ENCODE measurements around the gene TMPRSS4. TPM values are rescaled to one million over a fixed set of nuclear protein-coding genes. Genes with fewer than 3 reads are reported as not detected.

Gene TMPRSS4
- total RNA-seq, 5 donors from 2014 or later (not counting 1 experiment from before 2014, with no cell fraction given) = 0.51 to 0.66 TPM; not detected in 3

GRCh38 chr11:118073554-118073953, 3.3 kb upstream of the TMPRSS4 start:
- DNase-seq (no peak), ATAC-seq (replicated peaks in 1 of 4) (no peak)
- Histone ChIP-seq H3K4me3 (ENCODE audit: control insufficient read depth in 1 of 2, extremely low read depth in 1 of 2, low read length in 1 of 2) (no peak overlapping the region), H3K9me3 (no peaks in the 10 kb centered on the region), H3K27me3 (replicated peaks in 1 of 2; ENCODE audit: control insufficient read depth in 2 of 2, extremely low read depth in 1 of 2, insufficient read depth in 2 of 2, low read length in 1 of 2) (peaks cover 0 to 29% of the 10 kb centered on the region in 2 experiments), H3K27ac (ENCODE audit: low read length) (no peak overlapping the region), H3K36me3 (ENCODE audit: control insufficient read depth in 2 of 2, extremely low read depth in 1 of 2, insufficient read depth in 1 of 2, low read length in 1 of 2) (no peaks in the 10 kb centered on the region), H3K4me1 (ENCODE audit: control insufficient read depth in 1 of 2, extremely low read depth in 1 of 2, insufficient read depth in 2 of 2, low read length in 2 of 2) (peaks cover 0 to 10% of the 10 kb centered on the region in 2 experiments)
- POLR2A ChIA-PET = no interaction called here
- no CpG with 5 or more reads among the region's 9 CpGs for WGBS (ENCODE audit: insufficient coverage)
- no peak overlapping the region for H3K27ac Mint-ChIP-seq
- CTCF ChIA-PET = no interaction called here
- H3K4me3 Mint-ChIP-seq = no peak overlapping the region
- no peaks in the 10 kb centered on the region for H3K9me3 Mint-ChIP-seq
- peaks cover 0 to 3% (median 0%) of the 10 kb centered on the region in 3 donors for H3K4me1 Mint-ChIP-seq
- H3K27me3 Mint-ChIP-seq = peaks cover 8 to 15% of the 10 kb centered on the region in 2 donors
- H3K36me3 Mint-ChIP-seq = no peaks in the 10 kb centered on the region

- Histone ChIP-seq H3K27ac (ENCODE audit: low read length) (no peak overlapping the region), H3K36me3 (ENCODE audit: control insufficient read depth in 2 of 2, extremely low read depth in 1 of 2, insufficient read depth in 1 of 2, low read length in 1 of 2) (no peaks in the 10 kb centered on the region), H3K27me3 (replicated peaks in 1 of 2; ENCODE audit: control insufficient read depth in 2 of 2, extremely low read depth in 1 of 2, insufficient read depth in 2 of 2, low read length in 1 of 2) (peaks cover 0 to 35% of the 10 kb centered on the region in 2 experiments), H3K9me3 (no peaks in the 10 kb centered on the region), H3K4me3 (ENCODE audit: control insufficient read depth in 1 of 2, extremely low read depth in 1 of 2, low read length in 1 of 2) (no peak overlapping the region), H3K4me1 (ENCODE audit: control insufficient read depth in 1 of 2, extremely low read depth in 1 of 2, insufficient read depth in 2 of 2, low read length in 2 of 2) (peaks cover 0 to 17% of the 10 kb centered on the region in 2 experiments)
- WGBS (ENCODE audit: insufficient coverage) = 80% methylated on average over 10 of the region's 11 CpGs
- no peak overlapping the region for H3K27ac Mint-ChIP-seq
- H3K4me3 Mint-ChIP-seq = no peak overlapping the region
- no peaks in the 10 kb centered on the region for H3K9me3 Mint-ChIP-seq
- no peaks in the 10 kb centered on the region for H3K36me3 Mint-ChIP-seq
- CTCF ChIA-PET = no interaction called here
- peaks cover 6 to 15% of the 10 kb centered on the region in 2 donors for H3K27me3 Mint-ChIP-seq
- ATAC-seq (replicated peaks in 1 of 4) (no peak), DNase-seq (no peak)
- POLR2A ChIA-PET = no interaction called here
- peaks cover 0 to 3% (median 0%) of the 10 kb centered on the region in 3 donors for H3K4me1 Mint-ChIP-seq
Measured at GRCh38 chr11:118074091-118074685, 2.7 kb upstream of the TMPRSS4 start.

GRCh38 chr11:118074785-118075184, 2.1 kb upstream of the TMPRSS4 start:
- WGBS (ENCODE audit: insufficient coverage) = 31% methylated on average over 2 of the region's 2 CpGs
- Histone ChIP-seq H3K27ac (ENCODE audit: low read length) (no peak overlapping the region), H3K36me3 (ENCODE audit: control insufficient read depth in 2 of 2, extremely low read depth in 1 of 2, insufficient read depth in 1 of 2, low read length in 1 of 2) (no peaks in the 10 kb centered on the region), H3K27me3 (replicated peaks in 1 of 2; ENCODE audit: control insufficient read depth in 2 of 2, extremely low read depth in 1 of 2, insufficient read depth in 2 of 2, low read length in 1 of 2) (peaks cover 0 to 41% of the 10 kb centered on the region in 2 experiments), H3K4me3 (ENCODE audit: control insufficient read depth in 1 of 2, extremely low read depth in 1 of 2, low read length in 1 of 2) (no peak overlapping the region), H3K4me1 (ENCODE audit: control insufficient read depth in 1 of 2, extremely low read depth in 1 of 2, insufficient read depth in 2 of 2, low read length in 2 of 2) (peaks cover 0 to 23% of the 10 kb centered on the region in 2 experiments), H3K9me3 (no peaks in the 10 kb centered on the region)
- peaks cover 3 to 15% of the 10 kb centered on the region in 2 donors for H3K27me3 Mint-ChIP-seq
- DNase-seq = no peak
- H3K9me3 Mint-ChIP-seq = no peaks in the 10 kb centered on the region
- CTCF ChIA-PET = no interaction called here
- H3K36me3 Mint-ChIP-seq = no peaks in the 10 kb centered on the region
- H3K4me1 Mint-ChIP-seq = peaks cover 0 to 7% (median 0%) of the 10 kb centered on the region in 3 donors
- no peak for ATAC-seq (replicated peaks in 1 of 4)
- no peak overlapping the region for H3K27ac Mint-ChIP-seq
- no peak overlapping the region for H3K4me3 Mint-ChIP-seq
- POLR2A ChIA-PET = no interaction called here

- peaks cover 0 to 7% (median under 1%) of the 10 kb centered on the region in 3 donors for H3K4me1 Mint-ChIP-seq
- no peaks in the 10 kb centered on the region for H3K36me3 Mint-ChIP-seq
- H3K27me3 ChIP-seq (replicated peaks in 1 of 2; ENCODE audit: control insufficient read depth in 2 of 2, extremely low read depth in 1 of 2, insufficient read depth in 2 of 2, low read length in 1 of 2) = peaks cover 0 to 40% of the 10 kb centered on the region in 2 experiments
- ChIA-PET POLR2A (no interaction called here), CTCF (no interaction called here)
- H3K4me3 ChIP-seq (ENCODE audit: control insufficient read depth in 1 of 2, extremely low read depth in 1 of 2, low read length in 1 of 2) = no peak overlapping the region
- ATAC-seq (replicated peaks in 1 of 4) = no peak
- H3K9me3 Mint-ChIP-seq = no peaks in the 10 kb centered on the region
- no peak overlapping the region for H3K27ac ChIP-seq (ENCODE audit: low read length)
- DNase-seq = no peak
- H3K36me3 ChIP-seq (ENCODE audit: control insufficient read depth in 2 of 2, extremely low read depth in 1 of 2, insufficient read depth in 1 of 2, low read length in 1 of 2) = no peaks in the 10 kb centered on the region
- H3K27me3 Mint-ChIP-seq = peaks cover 2 to 15% of the 10 kb centered on the region in 2 donors
- 85% methylated on average over 3 of the region's 5 CpGs for WGBS (ENCODE audit: insufficient coverage)
- H3K9me3 ChIP-seq = no peaks in the 10 kb centered on the region
- peaks cover 0 to 24% of the 10 kb centered on the region in 2 experiments for H3K4me1 ChIP-seq (ENCODE audit: control insufficient read depth in 1 of 2, extremely low read depth in 1 of 2, insufficient read depth in 2 of 2, low read length in 2 of 2)
- no peak overlapping the region for H3K4me3 Mint-ChIP-seq
- no peak overlapping the region for H3K27ac Mint-ChIP-seq
Measured at GRCh38 chr11:118078911-118079411, 2.1 kb downstream of the TMPRSS4 start.

- DNase-seq (peak in 3 of 35 experiments; percentile 5 to 24 (median 10)), ATAC-seq (replicated peaks in 1 of 4) (peak in 1 of 4 experiments; percentile 65)
- H3K9me3 Mint-ChIP-seq = no peaks in the 10 kb centered on the region
- H3K4me1 Mint-ChIP-seq = peaks cover 0 to 7% (median 3%) of the 10 kb centered on the region in 3 donors
- H3K27ac ChIP-seq (ENCODE audit: low read length) = no peak overlapping the region
- peaks cover 0 to 36% of the 10 kb centered on the region in 2 experiments for H3K27me3 ChIP-seq (replicated peaks in 1 of 2; ENCODE audit: control insufficient read depth in 2 of 2, extremely low read depth in 1 of 2, insufficient read depth in 2 of 2, low read length in 1 of 2)
- peaks cover 0 to 11% of the 10 kb centered on the region in 2 donors for H3K27me3 Mint-ChIP-seq
- 71% methylated on average over 10 of the region's 10 CpGs for WGBS (ENCODE audit: insufficient coverage)
- H3K4me3 Mint-ChIP-seq = no peak overlapping the region
- CTCF ChIA-PET = no interaction called here
- POLR2A ChIA-PET = no interaction called here
- H3K4me1 ChIP-seq (ENCODE audit: control insufficient read depth in 1 of 2, extremely low read depth in 1 of 2, insufficient read depth in 2 of 2, low read length in 2 of 2) = peaks cover 0 to 24% of the 10 kb centered on the region in 2 experiments
- no peak overlapping the region for H3K4me3 ChIP-seq (ENCODE audit: control insufficient read depth in 1 of 2, extremely low read depth in 1 of 2, low read length in 1 of 2)
- no peak overlapping the region for H3K27ac Mint-ChIP-seq
- no peaks in the 10 kb centered on the region for H3K36me3 Mint-ChIP-seq
- no peaks in the 10 kb centered on the region for H3K36me3 ChIP-seq (ENCODE audit: control insufficient read depth in 2 of 2, extremely low read depth in 1 of 2, insufficient read depth in 1 of 2, low read length in 1 of 2)
- no peaks in the 10 kb centered on the region for H3K9me3 ChIP-seq
Measured at GRCh38 chr11:118079491-118079890, 2.6 kb downstream of the TMPRSS4 start.

- H3K4me3 Mint-ChIP-seq = no peak overlapping the region
- no peaks in the 10 kb centered on the region for H3K9me3 Mint-ChIP-seq
- CTCF ChIA-PET = interaction anchor here in 1 of 2 donors (0.5 kb wide), 1 partner anchor 1643 kb away, joined by 6 read pairs; no protein-coding TSS in a partner anchor
- H3K27ac Mint-ChIP-seq = no peak overlapping the region
- DNase-seq (no peak), ATAC-seq (replicated peaks in 1 of 4) (no peak)
- peaks cover 0 to 10% of the 10 kb centered on the region in 2 donors for H3K27me3 Mint-ChIP-seq
- Histone ChIP-seq H3K27me3 (replicated peaks in 1 of 2; ENCODE audit: control insufficient read depth in 2 of 2, extremely low read depth in 1 of 2, insufficient read depth in 2 of 2, low read length in 1 of 2) (peaks cover 0 to 33% of the 10 kb centered on the region in 2 experiments), H3K27ac (ENCODE audit: low read length) (no peak overlapping the region), H3K4me3 (ENCODE audit: control insufficient read depth in 1 of 2, extremely low read depth in 1 of 2, low read length in 1 of 2) (no peak overlapping the region), H3K4me1 (ENCODE audit: control insufficient read depth in 1 of 2, extremely low read depth in 1 of 2, insufficient read depth in 2 of 2, low read length in 2 of 2) (peaks cover 0 to 24% of the 10 kb centered on the region in 2 experiments), H3K36me3 (ENCODE audit: control insufficient read depth in 2 of 2, extremely low read depth in 1 of 2, insufficient read depth in 1 of 2, low read length in 1 of 2) (no peaks in the 10 kb centered on the region), H3K9me3 (no peaks in the 10 kb centered on the region)
- peaks cover 0 to 7% (median 3%) of the 10 kb centered on the region in 3 donors for H3K4me1 Mint-ChIP-seq
- WGBS (ENCODE audit: insufficient coverage) = 71% methylated on average over 4 of the region's 5 CpGs
- no peaks in the 10 kb centered on the region for H3K36me3 Mint-ChIP-seq
- POLR2A ChIA-PET = no interaction called here
Measured at GRCh38 chr11:118080296-118080695, 3.4 kb downstream of the TMPRSS4 start.
